NK-92 (cell line): Measurements from ENCODE around the gene TENT4A.

ENCODE experiments used
- DNase-seq: peaks from one replicate; lab custom pipeline; 2025; ENCODE audit not compliant: unreplicated experiment; lab: John Stamatoyannopoulos, UW

Gene TENT4A

GRCh38 chr5:6731465-6732237 is 18.4 kb downstream of the TENT4A start:
- no peak for DNase-seq

GRCh38 chr5:6732634-6733410 is 19.6 kb downstream of the TENT4A start:
- DNase-seq: no peak

DNA sequence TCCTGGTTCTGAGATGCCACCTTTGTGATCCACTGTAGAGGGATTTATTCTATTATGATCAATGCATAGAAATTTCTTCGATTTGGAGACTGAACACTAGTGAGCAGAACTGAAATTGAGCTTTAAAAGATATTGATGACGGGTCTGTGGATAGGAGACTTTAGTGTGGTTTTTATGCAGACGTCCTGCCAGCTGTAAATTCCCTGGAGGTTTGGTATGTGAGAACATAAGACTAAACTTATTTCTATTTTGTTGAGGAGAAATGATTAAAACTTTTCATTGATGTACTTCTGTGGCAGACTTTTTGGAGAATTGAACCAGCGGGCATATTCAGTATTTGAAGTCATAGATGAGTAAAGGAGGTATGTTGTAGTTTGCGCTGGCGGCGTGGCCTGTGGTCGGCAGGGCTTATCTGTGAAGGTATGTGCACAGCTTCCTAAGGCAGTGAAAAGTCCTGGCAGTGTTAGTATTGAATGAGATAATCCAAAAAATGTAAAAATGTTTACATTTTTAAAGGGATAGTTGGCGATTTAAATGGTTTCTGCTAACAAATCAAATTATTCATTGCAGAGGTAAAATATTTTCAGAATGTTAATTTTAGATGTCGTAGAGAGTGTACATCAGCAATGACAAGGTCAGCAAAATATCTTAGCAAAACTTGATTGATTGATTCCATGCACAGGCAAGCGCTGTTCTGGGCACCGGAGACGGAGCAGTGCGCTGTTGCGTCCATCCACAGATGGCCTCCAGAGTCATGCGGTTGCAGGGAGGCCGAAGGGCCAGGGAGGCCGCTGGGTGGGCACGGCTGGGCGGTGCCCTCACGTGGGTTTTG is 20.4 kb downstream of the TENT4A start:
- DNase-seq: no peak

GRCh38 chr5:6734243-6734700 is 21.0 kb downstream of the TENT4A start:
- no peak for DNase-seq

- no peak for DNase-seq
These were observed 21.5 kb downstream of the TENT4A start for GRCh38 chr5:6734781-6735180.

DNA sequence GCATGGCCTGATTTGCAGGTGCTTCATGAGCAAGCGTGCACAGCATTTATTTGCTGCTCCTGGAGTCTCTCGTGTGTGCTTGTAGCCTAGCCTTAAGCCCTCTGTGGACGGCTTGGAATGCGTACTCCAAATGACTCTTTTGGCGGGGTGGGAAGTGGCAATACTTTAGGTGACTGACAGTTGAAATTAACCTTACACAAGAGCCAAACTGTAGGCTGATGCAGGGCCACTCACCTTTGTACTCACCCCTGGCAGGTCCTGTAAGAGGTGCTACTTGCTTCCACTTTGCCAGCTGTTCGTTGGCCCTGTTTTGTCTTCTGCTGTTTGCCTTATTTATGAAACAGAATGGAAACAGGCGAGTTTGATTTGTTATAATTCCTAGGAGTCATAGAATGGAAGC is 22.9 kb downstream of the TENT4A start:
- DNase-seq: no peak

DNA sequence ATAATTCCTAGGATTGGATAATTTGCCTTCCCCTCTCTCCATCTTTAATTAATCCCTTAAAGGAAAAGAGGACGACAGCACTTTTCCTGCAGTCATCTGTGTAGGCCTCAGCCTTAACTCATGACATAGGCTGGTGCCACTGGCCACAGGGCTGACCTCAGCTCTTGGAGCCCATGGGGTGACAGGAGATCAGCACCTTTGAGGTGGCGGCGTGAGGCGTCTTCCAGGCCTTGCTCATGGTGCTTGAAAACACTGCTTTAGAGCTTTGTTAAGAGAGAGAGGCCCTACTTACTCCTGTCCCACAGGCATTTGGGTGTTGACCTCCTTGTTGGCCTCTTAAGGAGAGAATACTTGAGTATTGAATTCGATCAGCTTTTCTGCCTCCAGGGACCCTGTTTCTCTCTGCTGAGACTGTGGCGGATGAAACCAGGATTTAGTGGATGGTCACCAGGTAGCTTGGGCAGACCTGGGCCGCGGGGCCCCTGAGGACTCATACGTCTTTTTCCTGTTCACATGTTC is 23.4 kb downstream of the TENT4A start:
- no peak for DNase-seq

DNA sequence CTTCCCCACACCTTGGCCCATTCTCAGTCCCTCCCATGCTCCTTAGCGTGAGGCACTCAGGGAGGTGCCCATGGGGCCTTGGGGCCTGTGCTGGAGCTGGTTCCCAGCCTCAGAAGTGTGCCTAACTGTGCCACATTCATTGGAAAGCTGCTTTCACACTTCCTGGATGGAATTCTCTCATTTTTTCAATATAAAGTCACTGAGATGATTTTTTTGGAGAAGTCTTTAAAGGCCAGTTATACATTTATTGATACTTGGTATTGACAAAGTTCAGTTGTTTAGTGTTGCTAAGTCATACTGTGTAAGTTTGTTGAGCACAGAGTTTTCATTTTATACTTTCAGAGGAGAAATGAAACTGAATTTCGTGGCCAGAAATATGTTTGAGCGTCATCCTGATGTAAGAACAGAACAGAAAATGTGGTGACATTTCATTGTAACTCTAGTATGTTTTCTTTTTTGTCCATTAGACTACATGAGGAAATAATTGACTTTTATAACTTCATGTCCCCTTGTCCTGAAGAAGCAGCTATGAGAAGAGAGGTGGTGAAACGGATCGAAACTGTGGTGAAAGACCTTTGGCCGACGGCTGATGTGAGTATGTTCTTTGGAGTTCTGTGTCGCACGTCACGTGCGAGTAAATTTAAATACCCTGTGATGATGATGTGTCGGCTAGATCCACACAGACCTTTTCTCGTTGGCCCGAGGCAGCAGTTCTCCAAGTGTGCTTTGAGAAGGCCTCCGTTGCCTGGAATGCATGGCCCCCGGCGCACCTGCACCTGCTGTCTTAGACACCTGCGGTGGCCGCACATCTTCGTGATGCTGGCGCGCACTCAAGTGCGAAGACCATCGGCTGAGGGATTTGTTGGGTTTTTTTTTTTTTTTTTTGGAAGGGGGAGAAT is 24.1 kb downstream of the TENT4A start:
- no peak for DNase-seq

- no peak for DNase-seq
These were observed 26.4 kb downstream of the TENT4A start for GRCh38 chr5:6739603-6740002.

- no peak for DNase-seq
These were observed 27.4 kb downstream of the TENT4A start for GRCh38 chr5:6740586-6741150.

DNA sequence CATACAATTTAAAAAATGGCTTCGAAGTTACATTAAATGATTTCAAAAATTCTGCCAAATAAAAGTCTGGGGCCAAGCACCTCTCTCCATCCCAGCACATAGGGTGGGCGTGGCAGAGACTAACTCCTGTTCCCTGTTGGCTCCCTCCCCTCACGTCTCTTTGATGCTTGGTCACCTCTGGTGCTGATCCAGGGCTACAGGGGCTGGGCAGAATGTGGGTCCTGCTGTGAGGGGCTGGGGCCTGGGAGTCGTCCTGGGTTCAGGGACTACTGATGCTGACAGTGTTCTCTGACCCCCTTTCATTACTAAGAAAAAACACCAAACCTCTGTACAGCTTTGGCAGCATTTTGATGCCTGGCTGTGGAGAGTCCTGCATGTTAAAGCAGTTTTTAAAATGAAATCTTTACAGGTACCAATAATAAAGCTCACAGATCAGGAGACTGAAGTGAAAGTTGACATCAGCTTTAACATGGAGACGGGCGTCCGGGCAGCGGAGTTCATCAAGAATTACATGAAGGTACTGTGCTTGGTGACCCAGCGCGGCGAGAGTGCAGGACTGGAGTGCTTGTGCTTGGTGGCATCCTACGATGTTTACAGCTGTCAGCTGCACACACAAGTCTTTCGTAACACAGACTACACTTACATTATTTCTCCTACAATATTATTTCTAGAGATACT is 29.0 kb downstream of the TENT4A start:
- no peak for DNase-seq

- no peak for DNase-seq
These were observed 29.9 kb downstream of the TENT4A start for GRCh38 chr5:6743161-6743560.

DNA sequence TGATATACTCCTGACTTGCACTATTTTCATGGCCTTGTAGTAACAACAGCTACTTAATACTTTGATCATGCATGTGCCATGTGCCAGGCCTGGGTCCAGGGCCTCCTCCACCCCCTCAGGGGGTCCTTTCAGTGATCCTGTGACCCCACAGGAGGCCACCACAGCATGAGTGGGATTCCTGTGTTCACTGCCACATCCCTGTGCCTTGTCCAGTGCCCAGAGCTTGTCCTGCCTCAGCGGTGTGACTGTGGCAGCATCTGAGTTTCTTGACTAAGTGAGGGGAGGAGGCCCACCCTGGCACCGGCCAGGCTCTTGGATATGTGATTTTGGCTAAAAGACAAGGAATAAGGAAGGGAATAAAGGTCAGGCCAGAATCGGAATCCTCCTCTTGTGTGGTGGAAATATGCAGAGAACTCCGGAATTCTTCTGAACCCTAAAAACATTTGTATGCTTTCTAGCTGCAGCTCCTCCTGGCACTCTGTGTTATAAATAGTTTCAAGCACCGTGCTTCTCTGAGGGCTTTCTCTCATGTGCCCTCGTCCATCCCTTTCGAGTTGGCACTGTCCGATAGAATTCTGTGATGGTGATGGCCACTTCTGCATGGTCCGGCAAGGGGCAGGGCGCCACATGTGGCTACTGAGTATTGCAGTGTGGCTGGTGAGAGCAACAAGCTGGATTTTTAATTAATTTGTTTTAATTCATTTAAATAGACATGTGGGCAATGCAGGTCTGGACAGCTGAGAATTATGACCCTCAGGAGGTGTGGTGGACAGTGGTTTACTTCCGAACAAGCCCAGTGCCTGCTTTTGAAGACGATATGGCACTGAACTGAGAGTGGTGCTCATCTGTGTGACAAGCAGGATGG is 31.8 kb downstream of the TENT4A start:
- DNase-seq: no peak

DNA sequence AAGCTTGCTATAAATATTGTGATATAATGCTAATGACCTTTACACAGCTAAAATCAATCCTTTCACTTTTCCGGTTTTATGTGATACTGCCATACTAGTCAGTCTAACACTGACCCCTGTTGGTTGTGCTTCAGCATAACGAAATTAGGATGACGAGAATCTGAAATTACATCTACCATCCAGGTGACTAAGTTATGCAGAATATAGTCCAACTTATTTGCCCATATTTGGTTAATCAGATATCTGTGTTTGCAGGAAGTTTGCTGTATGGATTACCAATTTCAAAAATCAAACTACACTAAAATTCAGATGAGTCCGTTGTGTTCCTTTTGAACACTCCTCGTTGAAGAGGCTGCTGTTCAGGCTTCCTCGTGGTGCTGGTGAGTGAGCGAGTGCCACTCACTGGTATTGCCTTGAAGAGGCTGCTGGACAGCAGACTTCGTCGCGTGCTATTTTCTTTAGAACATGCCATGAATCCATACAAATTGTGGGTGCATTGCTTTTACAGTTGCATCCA is 32.5 kb downstream of the TENT4A start:
- no peak for DNase-seq

DNA sequence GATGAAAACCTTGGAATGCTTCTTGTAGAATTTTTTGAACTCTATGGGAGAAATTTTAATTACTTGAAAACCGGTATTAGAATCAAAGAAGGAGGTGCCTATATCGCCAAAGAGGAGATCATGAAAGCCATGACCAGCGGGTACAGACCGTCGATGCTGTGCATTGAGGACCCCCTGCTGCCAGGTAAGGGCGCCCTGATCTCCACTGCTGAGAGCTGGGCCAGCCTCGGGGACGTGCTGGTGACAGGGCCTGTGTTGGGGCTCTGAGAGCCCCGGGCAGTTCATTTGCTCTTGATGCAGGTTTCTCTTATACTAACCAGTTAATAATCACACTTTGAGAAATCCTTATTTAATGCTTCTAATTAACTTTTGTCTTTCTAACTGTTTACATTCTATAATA is 33.0 kb downstream of the TENT4A start:
- DNase-seq: no peak

DNA sequence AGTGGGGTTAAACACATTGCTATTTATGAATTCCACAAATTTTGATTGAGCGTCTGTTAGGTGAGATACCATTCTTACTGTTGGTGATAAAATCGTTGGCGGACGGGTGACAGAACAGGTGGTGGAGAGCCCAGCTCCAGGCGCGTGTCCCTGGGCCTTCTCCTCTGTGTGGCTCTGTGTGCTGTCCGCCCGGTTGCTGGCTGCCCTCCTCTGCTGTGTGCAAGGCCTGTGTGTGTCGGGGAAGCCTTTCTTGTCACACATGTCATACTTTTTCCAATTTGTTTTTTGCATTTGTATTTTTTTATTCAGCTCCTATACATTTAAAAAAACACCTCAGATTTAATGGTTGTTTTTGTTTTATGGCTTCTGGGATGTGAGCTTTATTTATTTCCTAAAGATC is 33.9 kb downstream of the TENT4A start:
- DNase-seq: no peak

DNA sequence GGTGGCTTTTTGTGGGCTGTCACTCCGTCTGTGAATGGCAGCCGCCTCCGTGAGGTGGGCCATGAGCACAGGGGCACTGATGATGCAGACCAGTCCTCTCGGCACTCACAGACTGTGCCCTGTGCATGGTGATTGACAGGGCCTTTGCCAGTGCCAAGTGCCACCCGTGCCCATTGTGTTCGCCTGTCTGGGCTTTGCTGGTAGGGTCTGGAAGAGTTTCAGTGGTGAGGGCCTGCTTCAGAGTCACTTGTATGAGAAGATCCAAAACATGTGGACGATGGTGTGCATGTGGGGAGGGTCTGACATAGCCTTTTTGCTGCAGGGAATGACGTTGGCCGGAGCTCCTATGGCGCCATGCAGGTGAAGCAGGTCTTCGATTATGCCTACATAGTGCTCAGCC is 34.9 kb downstream of the TENT4A start:
- no peak for DNase-seq

DNA sequence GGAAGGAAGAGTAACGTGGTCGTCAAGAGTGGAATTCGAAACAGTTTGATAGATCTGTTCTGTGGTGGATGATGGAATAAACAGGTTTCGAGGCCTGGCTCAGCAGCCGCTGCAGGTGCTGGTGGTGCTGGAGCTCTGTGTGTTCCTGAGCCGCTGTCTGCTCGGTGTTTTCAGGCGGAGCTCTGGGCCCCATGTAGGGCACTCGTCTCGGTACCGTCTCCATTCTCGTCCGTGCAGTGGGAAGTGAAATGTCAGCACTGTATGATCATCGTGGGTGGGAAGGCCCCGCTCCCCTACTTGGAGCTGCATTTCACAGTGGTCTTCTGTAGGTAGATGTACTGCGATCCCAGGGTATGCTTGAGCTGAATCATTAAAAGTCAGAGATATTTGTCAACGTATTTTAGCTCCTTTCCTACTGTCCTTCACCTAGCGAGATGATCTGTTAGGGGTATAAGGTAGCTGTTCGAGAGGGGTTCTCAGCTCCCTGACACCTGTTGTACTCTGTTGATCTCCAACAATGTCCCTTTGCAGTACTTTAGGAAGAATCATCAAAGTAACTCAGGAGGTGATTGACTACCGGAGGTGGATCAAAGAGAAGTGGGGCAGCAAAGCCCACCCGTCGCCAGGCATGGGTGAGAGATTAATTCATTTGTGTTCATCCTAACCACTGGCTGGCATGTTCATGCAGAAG is 35.9 kb downstream of the TENT4A start:
- DNase-seq: no peak
